Activated T-cell treated with anti-CD3 and anti-CD28 coated beads, Interleukin-2, amount 50 U/mL, for 48 hours (primary cell): ENCODE results near the gene PRR12.

ENCODE experiments used
- DNase-seq, 2 experiments: peaks; one replicate each; pipeline ENCODE4 v3.0.0-alpha.2; 2020

PRR12 gene

DNA sequence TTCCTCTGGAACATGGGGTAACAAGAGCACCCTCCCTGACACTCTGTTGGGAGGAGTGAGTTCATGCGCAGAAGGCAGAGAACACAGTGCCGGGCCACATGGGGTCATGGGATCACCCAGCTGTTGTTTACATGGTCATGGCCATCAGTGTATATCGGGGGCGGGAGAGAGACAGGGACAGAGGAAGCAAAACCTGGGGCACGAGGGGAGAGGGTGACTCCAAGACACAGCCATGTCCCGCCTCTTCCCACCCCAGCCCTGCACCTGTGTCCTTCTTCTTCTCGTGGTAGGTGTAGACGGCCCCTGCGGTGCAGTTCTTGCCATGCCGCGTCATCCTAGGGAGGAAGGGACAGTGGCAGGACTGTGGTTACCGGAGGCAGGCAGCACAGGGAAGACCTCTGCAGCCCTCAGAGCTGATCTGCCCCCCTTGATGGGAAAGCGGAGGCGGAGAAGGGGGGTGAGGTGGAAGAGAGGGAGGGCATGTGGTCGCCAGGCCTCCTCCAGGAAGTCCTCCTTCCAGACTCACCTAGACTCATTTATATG is 30.6 kb upstream of the PRR12 start:
- DNase-seq: peak; percentile 61 to 65

DNA sequence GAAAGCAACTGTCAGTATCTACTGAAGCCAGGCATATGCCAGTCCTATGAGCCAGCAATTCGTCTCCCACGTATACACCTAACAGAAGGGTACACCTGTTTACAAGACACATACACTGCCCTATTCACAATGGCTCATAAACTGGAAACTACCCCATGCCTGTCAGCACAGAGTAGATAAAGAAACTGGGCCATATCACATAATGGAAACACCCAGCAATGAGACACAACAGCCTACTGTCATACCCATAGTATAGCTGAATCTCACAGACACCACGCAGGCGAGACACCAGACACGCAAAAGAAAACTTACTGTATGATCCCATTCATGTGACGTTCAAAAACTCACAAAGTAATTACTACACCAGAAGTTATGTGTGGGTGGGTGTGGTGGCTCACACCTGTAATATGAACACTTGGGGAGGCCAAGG is 26.4 kb upstream of the PRR12 start:
- DNase-seq: peak; percentile 61 to 65

- no peak for DNase-seq
Observed at GRCh38 chr19:49565261-49565660, 25.7 kb upstream of the PRR12 start.

- no peak for DNase-seq
Observed at GRCh38 chr19:49566302-49566701, 24.7 kb upstream of the PRR12 start.

- DNase-seq: peak; percentile 64 to 69
Observed at GRCh38 chr19:49567861-49568441, 23.0 kb upstream of the PRR12 start.

GRCh38 chr19:49570138-49570856 is 20.7 kb upstream of the PRR12 start:
- DNase-seq: peak; percentile 67 to 70

GRCh38 chr19:49570997-49571676 is 19.8 kb upstream of the PRR12 start:
- DNase-seq: no peak

DNA sequence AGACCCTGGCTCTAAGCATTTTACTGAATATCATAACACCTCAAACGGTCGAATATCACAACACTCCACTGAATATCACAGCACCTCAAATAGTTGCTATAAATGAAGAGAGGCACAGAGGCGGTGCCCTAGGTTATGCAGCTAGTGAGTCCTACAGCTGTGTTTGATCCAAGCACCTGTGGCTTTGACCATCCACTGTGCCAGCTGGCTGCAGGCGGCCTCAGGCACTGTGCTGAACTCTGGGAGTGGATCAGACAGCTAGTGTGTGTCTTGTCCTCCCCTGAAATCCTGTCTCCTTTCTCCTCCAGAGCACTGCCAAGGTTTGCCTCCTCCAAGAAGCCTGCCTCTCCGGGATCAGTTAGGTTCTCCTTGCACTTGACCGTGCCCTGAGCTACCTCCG is 18.0 kb upstream of the PRR12 start:
- DNase-seq: no peak

GRCh38 chr19:49573425-49573824 is 17.6 kb upstream of the PRR12 start:
- DNase-seq: no peak

- no peak for DNase-seq
Observed at GRCh38 chr19:49574206-49574755, 16.7 kb upstream of the PRR12 start.

DNA sequence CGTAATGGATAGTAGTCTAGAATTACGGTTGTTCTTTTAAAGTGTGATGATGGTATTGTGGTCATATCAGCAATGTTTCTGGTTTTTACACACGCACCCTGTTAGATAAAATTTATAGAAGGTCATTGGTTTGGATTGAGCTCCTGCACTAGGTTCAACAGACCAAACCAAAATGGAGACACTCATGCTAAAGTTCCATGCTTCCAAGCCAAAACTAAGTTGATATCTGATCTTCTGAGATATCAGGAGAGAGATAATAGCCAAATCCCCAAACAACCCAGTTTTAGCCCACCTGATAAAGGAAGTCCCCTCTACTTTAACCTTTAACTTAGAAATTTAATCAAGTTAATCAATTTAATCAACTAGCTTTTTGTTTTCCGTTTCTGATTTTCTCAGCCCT is 11.8 kb upstream of the PRR12 start:
- DNase-seq: no peak

DNA sequence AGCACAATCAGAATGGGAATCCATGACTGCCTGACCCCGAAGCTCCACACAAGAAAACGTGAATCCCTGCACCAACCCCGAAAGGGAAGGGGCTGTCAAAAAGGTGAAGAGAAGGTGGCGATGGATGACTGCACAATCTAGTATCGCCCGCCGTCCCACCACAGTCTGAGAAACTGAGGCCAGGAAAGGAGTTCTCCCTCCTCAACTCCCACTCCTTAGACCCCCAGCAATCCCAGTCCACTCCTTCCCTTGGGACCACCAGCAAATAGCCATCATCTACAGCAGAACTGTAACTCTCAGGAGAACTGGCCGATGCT is 11.1 kb upstream of the PRR12 start:
- no peak for DNase-seq

GRCh38 chr19:49580264-49581006 is 10.5 kb upstream of the PRR12 start, which contains the start of gene NOSIP:
Gene NOSIP, minus strand, starts transcription at chr19:49580556. Its CDS starts 19,865 bp downstream, at chr19:49560691.
- peak; percentile 96 to 97 for DNase-seq

- peak in 1 of 2 experiments; percentile 37 for DNase-seq
Observed at GRCh38 chr19:49581007-49581508, 9.9 kb upstream of the PRR12 start, which contains the start of gene PRRG2. Gene PRRG2, plus strand, starts transcription at chr19:49581316. Its CDS starts 1,904 bp downstream, at chr19:49583220.

GRCh38 chr19:49583239-49583638 is 7.7 kb upstream of the PRR12 start:
- no peak for DNase-seq

DNA sequence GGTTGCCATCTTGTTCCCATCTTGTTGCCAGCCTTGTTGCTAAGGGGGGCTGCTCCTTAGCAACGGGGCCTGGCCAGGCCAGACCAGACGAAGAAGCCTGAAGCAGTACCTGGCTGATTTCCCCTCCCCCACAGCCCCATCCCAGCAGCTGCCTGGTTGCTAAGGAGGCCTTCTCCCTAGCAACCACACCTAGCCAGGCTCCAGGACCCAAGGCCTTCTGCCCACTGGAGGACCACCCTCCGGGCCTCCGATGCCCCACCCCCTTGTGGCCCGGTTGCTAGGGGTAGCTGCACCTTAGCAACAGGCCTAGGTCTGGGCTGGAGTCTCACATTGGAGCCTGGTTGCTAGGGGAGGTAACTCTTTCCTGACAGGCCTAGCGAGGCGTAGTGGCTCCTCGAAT is 6.0 kb upstream of the PRR12 start:
- DNase-seq: no peak

DNA sequence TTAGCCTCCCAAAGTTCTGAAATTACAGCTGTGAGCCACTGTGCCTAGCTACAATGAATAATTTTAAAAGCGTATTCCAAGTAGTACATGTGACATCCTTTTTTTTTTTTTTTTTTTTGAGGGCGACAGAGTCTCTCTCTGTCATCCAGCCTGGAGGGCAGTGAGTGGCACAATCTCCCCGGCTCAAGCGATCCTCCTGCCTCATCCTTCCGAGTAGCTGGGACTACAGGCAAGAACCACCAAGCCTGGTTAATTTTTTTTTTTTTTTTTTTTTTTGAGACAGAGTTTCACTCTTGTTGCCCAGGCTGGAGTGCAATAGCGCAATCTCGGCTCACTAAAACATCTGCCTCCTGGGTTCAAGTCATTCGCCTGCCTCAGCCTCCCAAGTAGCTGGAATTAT is 3.8 kb upstream of the PRR12 start:
- DNase-seq: no peak

- DNase-seq: peak; percentile 72 to 73
Observed at GRCh38 chr19:49588365-49589122, 2.4 kb upstream of the PRR12 start.

- no peak for DNase-seq
Observed at GRCh38 chr19:49589502-49589905, 1.5 kb upstream of the PRR12 start.

GRCh38 chr19:49590071-49590970 is 661 bp upstream of the PRR12 start:
- peak; percentile 95 to 96 for DNase-seq
